NT2/D1 (cell line): ENCODE data around the gene AMPD3.
"Not testable (repeated sequence)": the region's sequence is repeated elsewhere in the genome, so short reads cannot be mapped to it uniquely, and the experiment has no call there.

Source experiments
- DNase-seq: peaks from one replicate; pipeline ENCODE4 v3.0.0-alpha.2; 2011; ENCODE audit warnings: low read depth, low spot score
- H3K27me3 ChIP-seq: 2 replicates; pipeline ENCODE4 v1.6.0; 2011; ENCODE audit warnings: mild to moderate bottlenecking; ENCODE audit not compliant: insufficient read length, insufficient read depth
- H3K36me3 ChIP-seq: 2 replicates; pipeline ENCODE4 v1.6.1; 2011; ENCODE audit warnings: mild to moderate bottlenecking, low read length, mixed read lengths; ENCODE audit not compliant: insufficient read depth, insufficient read length
- H3K4me1 ChIP-seq: 2 replicates; pipeline ENCODE4 v1.5.1; 2011; ENCODE audit not compliant: insufficient read depth, insufficient read length
- H3K4me3 ChIP-seq: 2 replicates; pipeline ENCODE4 v1.5.1; 2011; ENCODE audit warnings: low read depth; ENCODE audit not compliant: insufficient read length
- H3K9ac ChIP-seq: 2 replicates; pipeline ENCODE4 v1.6.0; 2011; ENCODE audit warnings: low read depth; ENCODE audit not compliant: insufficient read length
- H3K9me3 ChIP-seq: 2 replicates; pipeline ENCODE4 v1.5.1; 2011; ENCODE audit warnings: mild to moderate bottlenecking, low read length; ENCODE audit not compliant: insufficient read depth
- SUZ12 ChIP-seq: IDR thresholded peaks from 2 replicates; pipeline ENCODE4 v1.6.1; 2011; ENCODE audit not compliant: insufficient read length, insufficient read depth; ENCODE audit errors: extremely low read depth
- YY1 ChIP-seq: IDR thresholded peaks from 2 replicates; pipeline ENCODE4 v1.6.1; 2011; ENCODE audit not compliant: insufficient read length, insufficient read depth
- ZNF274 ChIP-seq: IDR thresholded peaks from 2 replicates; pipeline ENCODE4 v1.6.1; 2011; ENCODE audit warnings: mild to moderate bottlenecking, low read depth, low read length

The AMPD3 gene

DNA sequence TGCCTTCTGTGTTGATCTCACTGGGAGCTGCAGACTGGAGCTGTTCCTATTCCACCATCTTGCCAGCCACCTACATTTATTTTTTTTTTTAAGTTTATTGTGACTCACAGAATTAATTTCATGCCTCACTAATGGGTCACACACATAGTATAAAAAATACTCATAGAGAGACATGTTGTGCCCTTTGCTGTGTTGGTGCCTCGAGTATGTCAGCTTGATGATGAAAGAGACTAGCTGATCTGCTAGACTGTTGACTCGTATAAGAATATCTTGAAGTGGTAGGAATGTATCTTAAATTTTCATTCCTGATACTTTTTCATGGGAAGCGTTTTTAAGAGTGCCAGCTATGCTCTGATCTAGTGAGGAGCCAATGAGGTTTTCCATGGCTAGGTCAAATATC lies 28.6 kb upstream of the AMPD3 start:
- DNase-seq = no peak
- H3K4me1 ChIP-seq = no peaks in the 10 kb centered on the region
- H3K4me3 ChIP-seq = no peak overlapping the region
- H3K9ac ChIP-seq = no peak overlapping the region
- H3K9me3 ChIP-seq = no peaks in the 10 kb centered on the region; the same call in 1 of the 2 replicates
- no peak for TF ChIP-seq ZNF274
- TF ChIP-seq SUZ12 = no peak
- no peak for TF ChIP-seq YY1
- no peaks in the 10 kb centered on the region for H3K27me3 ChIP-seq
- H3K36me3 ChIP-seq = no peaks in the 10 kb centered on the region

DNA sequence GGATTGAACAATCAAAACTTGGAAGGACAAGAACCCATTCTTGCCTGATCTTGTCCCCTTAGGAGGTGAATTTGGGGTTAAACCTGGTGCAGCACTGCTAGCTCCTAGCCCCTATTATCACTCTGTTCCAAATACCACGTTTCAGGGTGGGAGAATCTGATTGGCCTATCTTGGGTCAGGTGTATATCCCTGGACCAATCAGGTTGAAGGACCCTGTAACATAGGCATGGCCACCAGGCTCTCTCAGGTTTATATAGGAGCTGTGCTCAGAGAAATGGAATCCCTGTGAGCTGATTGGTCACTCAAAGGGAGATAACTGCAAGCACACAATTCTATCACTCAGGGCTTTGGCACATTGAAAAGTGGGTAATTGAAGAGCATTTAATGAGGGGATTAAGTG lies 26.6 kb upstream of the AMPD3 start:
- no peaks in the 10 kb centered on the region for H3K36me3 ChIP-seq
- no peak overlapping the region for H3K9ac ChIP-seq
- no peak for DNase-seq
- no peak overlapping the region for H3K4me3 ChIP-seq
- H3K9me3 ChIP-seq = no peaks in the 10 kb centered on the region; the same call in 1 of the 2 replicates
- TF ChIP-seq YY1 = no peak
- no peak for TF ChIP-seq ZNF274
- TF ChIP-seq SUZ12 = no peak
- H3K27me3 ChIP-seq = no peaks in the 10 kb centered on the region
- no peaks in the 10 kb centered on the region for H3K4me1 ChIP-seq

DNA sequence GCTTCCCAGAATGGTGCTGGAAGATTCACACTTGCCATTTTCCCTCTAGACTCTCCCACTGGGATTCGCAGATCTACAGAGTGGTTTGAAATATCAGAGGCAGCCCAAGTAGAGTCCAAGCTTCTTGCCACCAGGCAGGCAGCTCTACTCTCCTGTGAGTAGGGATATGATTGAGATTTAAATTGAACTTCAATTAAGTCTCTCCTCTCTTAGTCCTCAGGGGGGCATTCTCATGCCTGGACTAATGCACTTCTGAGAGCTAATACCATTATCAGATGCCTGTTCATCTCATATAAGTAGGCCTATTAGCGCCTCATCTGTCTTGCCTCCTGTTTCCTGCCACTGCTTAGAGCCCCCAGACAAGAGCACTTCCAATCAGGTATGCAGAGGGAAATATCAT lies 25.5 kb upstream of the AMPD3 start:
- TF ChIP-seq YY1 (no peak), ZNF274 (no peak), SUZ12 (no peak)
- no peak overlapping the region for H3K4me3 ChIP-seq
- H3K9me3 ChIP-seq = no peaks in the 10 kb centered on the region; the same call in 1 of the 2 replicates
- no peaks in the 10 kb centered on the region for H3K4me1 ChIP-seq
- H3K9ac ChIP-seq = no peak overlapping the region
- DNase-seq = no peak
- H3K36me3 ChIP-seq = no peaks in the 10 kb centered on the region
- H3K27me3 ChIP-seq = no peaks in the 10 kb centered on the region

DNA sequence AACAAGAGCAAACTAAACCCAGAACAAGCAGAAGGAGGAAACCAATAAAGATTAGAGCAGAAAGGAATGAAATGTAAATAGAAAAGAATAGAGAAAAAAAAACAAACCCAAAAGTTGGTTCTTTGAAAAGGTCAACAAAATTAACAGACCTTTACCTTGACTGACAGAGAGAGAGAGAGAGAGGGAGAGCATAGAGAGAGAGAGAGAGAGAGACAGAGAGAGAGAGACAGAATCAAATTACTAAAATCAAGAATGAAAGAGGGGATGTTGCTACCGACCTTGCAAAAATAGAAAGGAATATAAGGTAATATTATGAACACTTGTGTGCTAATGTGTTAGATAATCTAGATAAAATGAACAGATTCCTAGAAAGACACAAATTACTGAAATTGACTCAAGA lies 22.6 kb upstream of the AMPD3 start:
- Histone ChIP-seq H3K36me3 (no peaks in the 10 kb centered on the region), H3K9me3 (no peaks in the 10 kb centered on the region), H3K9ac (no peak overlapping the region), H3K27me3 (no peaks in the 10 kb centered on the region), H3K4me1 (no peaks in the 10 kb centered on the region), H3K4me3 (no peak overlapping the region)
- no peak for TF ChIP-seq ZNF274
- no peak for TF ChIP-seq YY1
- no peak for TF ChIP-seq SUZ12
- DNase-seq = no peak

DNA sequence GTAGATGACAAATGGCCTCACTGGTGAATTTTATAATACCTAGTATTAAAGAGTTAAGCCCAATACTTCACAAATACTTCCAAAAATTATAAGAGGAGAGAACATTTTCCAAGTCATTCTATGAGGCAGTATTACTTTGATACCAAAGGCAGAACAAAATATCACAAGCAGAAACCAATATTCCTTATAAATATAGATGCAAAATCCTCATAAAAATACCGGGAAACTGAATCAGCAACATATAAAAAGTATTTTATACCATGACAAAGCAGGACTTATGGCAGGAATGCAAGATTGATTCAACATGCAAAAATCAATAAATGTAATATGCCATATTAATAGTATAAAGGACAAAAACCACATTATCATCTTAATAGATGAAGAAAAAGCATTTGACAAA lies 22.1 kb upstream of the AMPD3 start:
- H3K4me3 ChIP-seq = no peak overlapping the region
- DNase-seq = no peak
- H3K9me3 ChIP-seq = no peaks in the 10 kb centered on the region
- no peaks in the 10 kb centered on the region for H3K4me1 ChIP-seq
- no peak for TF ChIP-seq ZNF274
- no peak for TF ChIP-seq YY1
- no peak for TF ChIP-seq SUZ12
- no peaks in the 10 kb centered on the region for H3K27me3 ChIP-seq
- H3K9ac ChIP-seq = no peak overlapping the region
- no peaks in the 10 kb centered on the region for H3K36me3 ChIP-seq

DNA sequence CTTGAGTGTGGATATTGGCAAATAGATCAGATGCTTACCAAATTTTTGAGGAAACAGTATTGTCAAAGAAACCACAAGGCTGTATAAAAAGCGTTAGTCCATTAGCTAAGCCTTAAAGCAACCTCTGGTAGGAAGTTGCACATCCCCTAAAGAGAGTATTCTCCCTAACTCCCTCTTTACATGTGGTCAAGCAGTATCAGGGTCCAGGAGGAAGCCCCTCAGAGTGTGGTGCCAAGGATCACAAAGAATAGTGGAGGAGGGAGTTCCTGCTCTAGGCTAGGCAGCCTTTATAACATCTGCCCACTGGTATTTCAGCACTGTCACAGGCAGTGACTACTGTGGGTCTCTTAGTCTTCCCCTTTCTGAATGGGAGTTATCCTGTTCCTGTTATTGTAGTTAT lies 18.8 kb upstream of the AMPD3 start:
- TF ChIP-seq ZNF274 (no peak), YY1 (no peak), SUZ12 (no peak)
- DNase-seq = no peak
- Histone ChIP-seq H3K36me3 (no peaks in the 10 kb centered on the region), H3K4me1 (no peaks in the 10 kb centered on the region), H3K9me3 (no peaks in the 10 kb centered on the region), H3K9ac (no peak overlapping the region), H3K27me3 (no peaks in the 10 kb centered on the region), H3K4me3 (no peak overlapping the region)

DNA sequence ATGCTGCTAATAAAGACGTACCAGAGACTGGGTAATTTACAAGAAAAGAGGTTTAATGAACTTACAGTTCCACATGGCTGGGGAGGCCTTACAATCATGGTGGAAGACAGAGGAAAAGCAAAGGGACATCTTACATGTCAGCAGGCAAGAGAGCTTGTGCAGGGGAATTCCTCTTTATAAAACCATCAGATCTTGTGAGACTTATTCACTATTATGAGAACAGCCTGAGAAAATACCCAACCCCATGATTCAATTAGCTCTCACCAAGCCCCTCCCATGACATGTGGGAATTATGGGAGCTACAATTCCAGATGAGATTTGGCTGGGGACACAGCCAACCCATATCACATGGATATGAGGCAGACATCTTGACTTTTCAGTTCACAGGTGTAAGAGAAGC lies 18.4 kb upstream of the AMPD3 start:
- H3K9me3 ChIP-seq, DNase-seq, H3K4me1 ChIP-seq, H3K27me3 ChIP-seq, H3K4me3 ChIP-seq, H3K36me3 ChIP-seq, H3K9ac ChIP-seq: not testable (repeated sequence)

DNA sequence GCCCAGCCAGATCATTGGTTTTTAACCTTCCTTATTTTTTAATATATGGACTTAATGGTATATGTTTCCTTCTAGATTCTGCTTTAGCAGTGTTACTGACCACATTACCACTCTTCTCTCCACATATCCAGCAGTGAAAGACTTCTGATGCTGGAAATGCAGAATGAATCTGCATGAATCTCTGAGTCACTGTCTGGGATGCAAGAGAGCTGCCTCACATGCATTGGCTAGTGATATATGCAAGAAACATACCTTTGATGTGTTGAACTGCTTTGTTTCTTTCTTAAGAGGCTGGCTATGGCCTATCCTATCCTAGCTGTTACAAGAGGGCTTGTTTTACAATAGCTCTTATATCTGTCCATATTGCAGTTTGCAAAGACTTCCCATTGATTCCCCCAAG lies 16.6 kb upstream of the AMPD3 start:
- TF ChIP-seq YY1 = no peak
- no peak for TF ChIP-seq SUZ12
- no peak for TF ChIP-seq ZNF274
- no peaks in the 10 kb centered on the region for H3K27me3 ChIP-seq
- H3K9ac ChIP-seq = no peak overlapping the region
- no peaks in the 10 kb centered on the region for H3K4me1 ChIP-seq
- H3K4me3 ChIP-seq = no peak overlapping the region
- H3K36me3 ChIP-seq = no peaks in the 10 kb centered on the region
- H3K9me3 ChIP-seq = no peaks in the 10 kb centered on the region
- no peak for DNase-seq
